Prostate gland (tissue), 2 donors: ENCODE measurements around the gene ITPKB.

Source experiments
- POLR2A ChIP-seq: fragments of 450-650 bp; IDR thresholded peaks from one replicate; pipeline ENCODE4 v1.6.1; 2016; ENCODE audit warnings: antibody characterized with exemption, mild to moderate bottlenecking
- POLR2AphosphoS5 ChIP-seq: sonication (generic); formaldehyde crosslinking; IDR thresholded peaks from one replicate; pipeline ENCODE4 v1.6.1; 2017; ENCODE audit warnings: antibody characterized with exemption
- TF ChIP-seq, protein P1 (sequence below), 4 experiments: fragments of 200-600 bp in 2 of 4; fragments of 450-650 bp in 2 of 4; sonication (generic) in 2 of 4; IDR thresholded peaks; 1 replicate in 3 of 4; 2 replicates in 1 of 4; pipeline ENCODE4 v1.5.1; 2016 to 2019; ENCODE audit warnings: antibody characterized with exemption in 4 of 4, mild to moderate bottlenecking in 2 of 4, moderate library complexity in 2 of 4

DNA sequence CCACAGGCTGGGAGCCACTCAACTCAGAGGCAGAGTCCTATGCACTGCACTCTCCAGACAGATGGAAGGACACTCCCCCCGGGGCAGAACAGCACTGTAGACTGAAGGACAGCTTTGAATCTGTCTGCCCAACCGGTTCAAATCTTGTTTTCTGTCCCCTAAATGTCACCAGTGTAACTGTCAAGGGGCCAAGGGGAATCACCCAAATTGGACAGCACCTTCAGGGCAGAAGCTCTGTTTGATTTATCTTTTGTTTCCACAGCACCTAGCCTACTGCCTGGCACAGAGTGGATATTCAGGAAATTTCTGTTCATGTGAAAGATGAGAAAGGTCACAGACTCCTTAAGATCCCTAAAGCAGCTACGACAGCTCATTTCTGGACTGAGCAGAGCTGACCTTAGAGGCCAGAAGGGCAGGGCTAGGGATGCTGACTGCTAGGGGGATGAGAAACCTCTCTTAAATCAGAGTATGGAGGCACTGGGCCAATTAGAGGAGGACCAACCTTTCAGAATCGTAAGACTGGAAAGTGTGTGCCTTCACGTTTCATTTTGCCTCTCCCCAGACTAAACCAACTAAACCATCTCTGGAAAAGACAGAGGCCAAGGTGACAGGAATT, 41.0 kb downstream of the ITPKB start:
- TF ChIP-seq POLR2A: no peak
- TF ChIP-seq POLR2AphosphoS5: peak; percentile 65
- TF ChIP-seq, protein P1, sequence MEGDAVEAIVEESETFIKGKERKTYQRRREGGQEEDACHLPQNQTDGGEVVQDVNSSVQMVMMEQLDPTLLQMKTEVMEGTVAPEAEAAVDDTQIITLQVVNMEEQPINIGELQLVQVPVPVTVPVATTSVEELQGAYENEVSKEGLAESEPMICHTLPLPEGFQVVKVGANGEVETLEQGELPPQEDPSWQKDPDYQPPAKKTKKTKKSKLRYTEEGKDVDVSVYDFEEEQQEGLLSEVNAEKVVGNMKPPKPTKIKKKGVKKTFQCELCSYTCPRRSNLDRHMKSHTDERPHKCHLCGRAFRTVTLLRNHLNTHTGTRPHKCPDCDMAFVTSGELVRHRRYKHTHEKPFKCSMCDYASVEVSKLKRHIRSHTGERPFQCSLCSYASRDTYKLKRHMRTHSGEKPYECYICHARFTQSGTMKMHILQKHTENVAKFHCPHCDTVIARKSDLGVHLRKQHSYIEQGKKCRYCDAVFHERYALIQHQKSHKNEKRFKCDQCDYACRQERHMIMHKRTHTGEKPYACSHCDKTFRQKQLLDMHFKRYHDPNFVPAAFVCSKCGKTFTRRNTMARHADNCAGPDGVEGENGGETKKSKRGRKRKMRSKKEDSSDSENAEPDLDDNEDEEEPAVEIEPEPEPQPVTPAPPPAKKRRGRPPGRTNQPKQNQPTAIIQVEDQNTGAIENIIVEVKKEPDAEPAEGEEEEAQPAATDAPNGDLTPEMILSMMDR (IDR thresholded peaks at IDR 0.05): no peak
